ENCODE data around the gene TIPARP. TPM values are rescaled to one million over a fixed set of nuclear protein-coding genes. Genes with fewer than 3 reads are reported as not detected.

TIPARP gene
- total RNA-seq, 4 donors from 2014 or later = 39.7 to 90.8 (median 52.2) TPM

- Histone ChIP-seq H3K27ac (no peak overlapping the region), H3K9me3 (no peaks in the 10 kb centered on the region), H3K36me3 (no peaks in the 10 kb centered on the region), H3K4me3 (no peak overlapping the region), H3K27me3 (no peaks in the 10 kb centered on the region), H3K4me1 (peaks cover 0 to 84% (median 4%) of the 10 kb centered on the region in 4 donors)
- no peak for TF ChIP-seq POLR2A (IDR thresholded peaks at IDR 0.05)
- TF ChIP-seq CTCF (IDR thresholded peaks at IDR 0.05) = no peak
- no peak for DNase-seq
Observed at GRCh38 chr3:156688632-156689452, 14.5 kb downstream of the TIPARP start.

- no peak for DNase-seq
- H3K4me3 ChIP-seq = no peak overlapping the region
- peaks cover 0 to 76% (median 4%) of the 10 kb centered on the region in 4 donors for H3K4me1 ChIP-seq
- no peak overlapping the region for H3K27ac ChIP-seq
- no peak for TF ChIP-seq POLR2A (IDR thresholded peaks at IDR 0.05)
- TF ChIP-seq CTCF (IDR thresholded peaks at IDR 0.05) = no peak
- H3K36me3 ChIP-seq = peaks cover 0 to 7% (median 0%) of the 10 kb centered on the region in 3 donors
- no peaks in the 10 kb centered on the region for H3K27me3 ChIP-seq
- no peaks in the 10 kb centered on the region for H3K9me3 ChIP-seq
Observed at GRCh38 chr3:156689608-156690007, 15.2 kb downstream of the TIPARP start.

GRCh38 chr3:156691920-156692319, 17.5 kb downstream of the TIPARP start:
- Histone ChIP-seq H3K4me1 (peaks cover 0 to 54% (median 2%) of the 10 kb centered on the region in 4 donors), H3K27me3 (no peaks in the 10 kb centered on the region), H3K4me3 (no peak overlapping the region), H3K27ac (no peak overlapping the region), H3K36me3 (peaks cover 0 to 30% (median 0%) of the 10 kb centered on the region in 3 donors), H3K9me3 (no peaks in the 10 kb centered on the region)
- no peak for TF ChIP-seq CTCF (IDR thresholded peaks at IDR 0.05)
- no peak for TF ChIP-seq POLR2A (IDR thresholded peaks at IDR 0.05)
- DNase-seq = no peak

- H3K36me3 ChIP-seq = peaks cover 0 to 41% (median 0%) of the 10 kb centered on the region in 3 donors
- H3K27ac ChIP-seq = no peak overlapping the region
- no peaks in the 10 kb centered on the region for H3K27me3 ChIP-seq
- H3K4me1 ChIP-seq = peaks cover 0 to 41% (median 0%) of the 10 kb centered on the region in 4 donors
- H3K4me3 ChIP-seq = no peak overlapping the region
- no peaks in the 10 kb centered on the region for H3K9me3 ChIP-seq
- TF ChIP-seq POLR2A (IDR thresholded peaks at IDR 0.05) (no peak), CTCF (IDR thresholded peaks at IDR 0.05) (no peak)
- DNase-seq = no peak
Observed at GRCh38 chr3:156693166-156693565, 18.8 kb downstream of the TIPARP start.

- Histone ChIP-seq H3K4me1 (peaks cover 0 to 29% (median 0%) of the 10 kb centered on the region in 4 donors), H3K27ac (no peak overlapping the region), H3K27me3 (no peaks in the 10 kb centered on the region), H3K4me3 (no peak overlapping the region), H3K9me3 (no peaks in the 10 kb centered on the region), H3K36me3 (peaks cover 0 to 55% (median 0%) of the 10 kb centered on the region in 3 donors)
- DNase-seq = no peak
- TF ChIP-seq POLR2A (IDR thresholded peaks at IDR 0.05) (no peak), CTCF (IDR thresholded peaks at IDR 0.05) (no peak)
Observed at GRCh38 chr3:156694536-156694935, 20.1 kb downstream of the TIPARP start.
